ENCODE results near the gene ANXA5.

ANXA5 gene

GRCh38 chr4:121696170-121696580, 605 bp downstream of the ANXA5 start:
- H3K9me3 Mint-ChIP-seq: no peaks in the 10 kb centered on the region
- peaks cover 29% of the 10 kb centered on the region for H3K27me3 Mint-ChIP-seq
- DNase-seq (peak in 1 of 2 donors; percentile 66), ATAC-seq (peak; percentile 61)
- peaks cover 38% of the 10 kb centered on the region for H3K4me1 Mint-ChIP-seq
- peak overlapping the region; percentile 95 to 99 for H3K4me3 Mint-ChIP-seq
- H3K27ac Mint-ChIP-seq: peak overlapping the region; percentile 95 to 97

DNA sequence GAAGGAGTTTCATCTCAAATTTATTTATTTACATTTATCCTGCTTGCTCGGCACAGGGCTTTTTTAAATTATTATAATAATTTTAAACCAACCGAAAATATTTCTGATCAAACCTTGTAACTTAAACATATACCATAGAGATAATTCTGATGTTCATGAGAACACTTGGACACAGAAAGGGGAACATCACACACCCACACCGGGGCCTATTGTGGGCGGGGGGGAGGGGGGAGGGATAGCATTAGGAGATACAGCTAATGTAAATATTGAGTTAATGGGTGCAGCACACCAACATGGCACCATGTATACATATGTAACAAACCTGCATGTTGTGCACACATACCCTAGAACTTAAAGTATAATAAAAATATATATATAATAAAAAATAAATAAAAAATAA, 2.9 kb downstream of the ANXA5 start:
- no peaks in the 10 kb centered on the region for H3K9me3 Mint-ChIP-seq
- peaks cover 38% of the 10 kb centered on the region for H3K4me1 Mint-ChIP-seq
- no peak overlapping the region for H3K27ac Mint-ChIP-seq
- DNase-seq (no peak), ATAC-seq (no peak)
- no peak overlapping the region for H3K4me3 Mint-ChIP-seq
- peaks cover 13% of the 10 kb centered on the region for H3K27me3 Mint-ChIP-seq

DNA sequence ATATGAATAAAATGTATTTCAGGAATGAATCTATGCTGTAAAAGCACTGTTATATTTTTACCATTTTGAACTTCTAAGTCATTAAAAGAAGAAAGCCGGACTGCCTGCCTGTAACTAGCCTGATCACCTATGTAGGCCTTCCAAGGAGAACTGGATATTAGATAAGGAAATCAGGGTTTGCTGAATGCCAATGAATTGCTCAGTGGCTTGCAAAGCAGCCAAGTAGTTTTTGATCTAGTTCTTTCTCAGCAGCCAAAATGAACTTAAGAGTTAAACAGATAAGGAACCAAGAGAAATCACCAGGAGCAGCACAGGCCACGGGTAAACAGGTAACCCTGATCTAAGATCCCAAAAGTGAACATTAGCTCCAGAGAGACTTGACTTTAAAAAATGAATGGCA, 3.3 kb downstream of the ANXA5 start:
- Mint-ChIP-seq H3K27me3 (peaks cover 9% of the 10 kb centered on the region), H3K4me3 (no peak overlapping the region), H3K9me3 (no peaks in the 10 kb centered on the region), H3K27ac (no peak overlapping the region), H3K4me1 (peaks cover 38% of the 10 kb centered on the region)
- DNase-seq (no peak), ATAC-seq (no peak)

DNA sequence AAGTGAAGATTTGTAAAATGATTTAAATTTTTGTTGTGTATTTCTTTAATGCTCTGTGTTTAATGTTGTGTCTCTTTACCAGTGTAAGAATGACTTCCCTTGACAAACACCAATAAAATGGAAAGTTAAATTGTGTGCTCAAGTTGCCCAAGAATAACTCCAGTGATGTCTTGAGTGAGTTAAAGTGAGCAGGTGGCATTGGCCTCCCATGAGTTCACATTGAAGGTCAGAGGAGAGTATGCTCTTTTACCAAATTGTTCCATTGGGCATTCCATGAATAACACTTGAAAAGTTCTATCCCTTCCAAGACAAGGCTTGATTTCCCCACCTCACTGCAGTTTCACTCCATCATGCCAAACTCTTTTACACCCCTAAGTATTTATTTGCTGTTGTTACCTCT, 4.5 kb downstream of the ANXA5 start:
- no peak overlapping the region for H3K27ac Mint-ChIP-seq
- DNase-seq (no peak), ATAC-seq (no peak)
- H3K27me3 Mint-ChIP-seq: no peaks in the 10 kb centered on the region
- peaks cover 30% of the 10 kb centered on the region for H3K4me1 Mint-ChIP-seq
- no peaks in the 10 kb centered on the region for H3K9me3 Mint-ChIP-seq
- no peak overlapping the region for H3K4me3 Mint-ChIP-seq

DNA sequence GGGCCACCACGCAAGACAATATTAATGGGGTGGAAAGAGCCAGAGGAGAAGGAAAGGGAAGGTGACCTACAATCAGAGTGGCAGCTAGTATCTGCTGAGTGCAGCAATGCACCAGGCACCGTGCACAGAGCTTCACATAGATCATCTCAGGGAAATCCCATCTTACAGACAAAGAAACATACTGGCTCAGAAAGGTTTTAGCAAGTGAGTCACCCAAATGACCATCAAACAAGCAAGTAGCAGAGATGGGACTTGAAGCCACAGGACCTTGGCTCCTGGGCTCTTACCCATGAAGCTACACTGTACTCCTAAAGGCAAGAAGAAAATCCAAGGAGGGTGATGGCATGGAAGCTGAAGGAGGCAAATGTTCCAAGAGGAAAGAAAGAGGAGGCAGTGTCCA, 6.8 kb downstream of the ANXA5 start:
- peak; percentile 27 for ATAC-seq
- Mint-ChIP-seq H3K9me3 (no peaks in the 10 kb centered on the region), H3K4me1 (peaks cover 19% of the 10 kb centered on the region), H3K27ac (no peak overlapping the region), H3K4me3 (no peak overlapping the region), H3K27me3 (no peaks in the 10 kb centered on the region)
- DNase-seq: no peak

DNA sequence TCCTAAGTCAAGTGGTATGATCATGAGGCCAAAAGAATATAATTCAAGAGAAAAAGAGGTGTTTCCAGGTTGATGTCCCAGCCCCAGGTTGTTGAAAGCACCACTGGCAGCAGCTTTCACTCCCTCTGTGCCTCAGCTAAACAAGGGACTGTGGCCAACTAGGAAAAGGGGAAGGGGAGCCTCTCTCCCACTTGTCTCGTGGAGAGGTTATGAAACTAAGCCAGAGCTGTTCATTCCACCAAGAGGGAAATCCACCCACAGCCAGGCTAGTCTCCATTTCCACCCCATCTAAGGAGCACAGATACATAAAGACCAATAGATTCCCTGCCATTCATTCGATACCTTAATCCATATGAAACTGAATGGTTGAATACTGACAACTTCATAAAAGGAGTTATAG, 8.1 kb downstream of the ANXA5 start:
- DNase-seq (no peak), ATAC-seq (no peak)
- Mint-ChIP-seq H3K9me3 (no peaks in the 10 kb centered on the region), H3K27ac (no peak overlapping the region), H3K4me3 (no peak overlapping the region), H3K4me1 (peaks cover 14% of the 10 kb centered on the region), H3K27me3 (no peaks in the 10 kb centered on the region)

GRCh38 chr4:121688261-121688660, 8.5 kb downstream of the ANXA5 start:
- DNase-seq (no peak), ATAC-seq (no peak)
- Mint-ChIP-seq H3K27me3 (no peaks in the 10 kb centered on the region), H3K9me3 (no peaks in the 10 kb centered on the region), H3K4me3 (no peak overlapping the region), H3K4me1 (peaks cover 14% of the 10 kb centered on the region), H3K27ac (no peak overlapping the region)

GRCh38 chr4:121686255-121686654, 10.5 kb downstream of the ANXA5 start:
- H3K27me3 Mint-ChIP-seq: no peaks in the 10 kb centered on the region
- H3K27ac Mint-ChIP-seq: no peak overlapping the region
- H3K4me3 Mint-ChIP-seq: no peak overlapping the region
- no peak for ATAC-seq
- H3K4me1 Mint-ChIP-seq: no peaks in the 10 kb centered on the region
- H3K9me3 Mint-ChIP-seq: no peaks in the 10 kb centered on the region
- DNase-seq: no peak

DNA sequence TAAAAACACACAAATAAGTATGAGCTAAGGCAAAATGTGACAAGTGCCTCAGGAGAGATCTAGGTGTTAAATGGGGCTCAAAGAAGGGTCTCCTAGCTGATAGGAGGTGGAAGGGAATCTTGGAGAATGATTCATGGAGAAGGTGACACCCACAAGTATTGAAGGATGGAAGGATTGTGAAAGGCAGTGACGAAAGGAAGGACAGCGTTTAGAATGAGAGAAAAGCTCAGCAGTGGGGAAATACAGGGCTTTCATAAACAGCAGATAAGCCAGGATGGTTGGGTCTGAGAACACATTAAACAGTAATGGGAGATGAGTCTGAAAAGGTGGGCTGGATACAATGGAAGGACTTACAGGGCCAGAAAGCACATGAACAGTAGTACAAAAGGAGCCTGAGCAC, 11.5 kb downstream of the ANXA5 start:
- no peak for DNase-seq
- no peak overlapping the region for H3K27ac Mint-ChIP-seq
- H3K9me3 Mint-ChIP-seq: no peaks in the 10 kb centered on the region
- no peak overlapping the region for H3K4me3 Mint-ChIP-seq
- H3K4me1 Mint-ChIP-seq: no peaks in the 10 kb centered on the region
- no peaks in the 10 kb centered on the region for H3K27me3 Mint-ChIP-seq
- ATAC-seq: no peak

DNA sequence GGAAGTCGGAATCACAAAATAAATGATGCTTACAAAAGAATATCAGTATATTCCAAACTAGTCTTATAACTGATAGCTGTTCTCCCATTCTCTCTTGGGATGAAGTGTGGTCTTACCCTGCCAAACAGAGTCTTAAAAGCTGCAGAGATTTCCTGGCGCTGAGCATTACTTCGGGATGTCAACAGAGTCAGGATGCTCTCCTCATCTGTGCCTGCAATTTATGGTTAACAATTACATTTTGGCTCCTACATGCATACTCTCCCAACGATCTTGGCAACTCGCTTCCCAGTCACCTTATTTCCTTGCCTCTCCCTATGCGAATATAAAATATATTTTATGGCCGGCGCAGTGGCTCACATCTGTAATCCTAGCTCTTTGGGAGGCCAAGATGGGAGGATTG, 12.2 kb downstream of the ANXA5 start:
- Mint-ChIP-seq H3K4me3 (no peak overlapping the region), H3K4me1 (no peaks in the 10 kb centered on the region), H3K27me3 (no peaks in the 10 kb centered on the region), H3K27ac (no peak overlapping the region), H3K9me3 (no peaks in the 10 kb centered on the region)
- ATAC-seq (no peak), DNase-seq (no peak)

DNA sequence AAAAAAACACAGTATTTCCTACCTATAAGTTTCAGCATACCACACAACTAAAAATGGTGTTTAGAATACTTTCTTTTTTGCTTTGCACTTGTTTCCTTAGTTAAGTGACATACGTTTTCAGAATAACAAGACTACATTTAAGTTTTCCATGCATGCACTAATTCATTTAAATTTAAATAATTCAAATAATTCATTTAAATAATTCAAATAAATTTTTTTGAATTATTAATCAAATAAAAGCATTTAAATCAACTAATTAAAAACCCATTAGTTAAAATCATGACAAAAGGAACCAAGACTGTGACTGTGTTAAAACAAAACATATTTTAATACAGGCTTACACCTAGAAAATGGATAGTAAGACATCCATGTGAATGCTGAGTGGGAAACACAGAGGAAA, 12.8 kb downstream of the ANXA5 start:
- Mint-ChIP-seq H3K4me3 (no peak overlapping the region), H3K27me3 (no peaks in the 10 kb centered on the region), H3K4me1 (no peaks in the 10 kb centered on the region), H3K27ac (no peak overlapping the region), H3K9me3 (no peaks in the 10 kb centered on the region)
- ATAC-seq: no peak
- no peak for DNase-seq

- no peaks in the 10 kb centered on the region for H3K27me3 Mint-ChIP-seq
- ATAC-seq (no peak), DNase-seq (no peak)
- H3K27ac Mint-ChIP-seq: no peak overlapping the region
- H3K4me1 Mint-ChIP-seq: peaks cover 5% of the 10 kb centered on the region
- no peaks in the 10 kb centered on the region for H3K9me3 Mint-ChIP-seq
- H3K4me3 Mint-ChIP-seq: no peak overlapping the region
Measured at GRCh38 chr4:121680571-121680970, 16.2 kb downstream of the ANXA5 start.

GRCh38 chr4:121679951-121680350, 16.8 kb downstream of the ANXA5 start:
- no peaks in the 10 kb centered on the region for H3K27me3 Mint-ChIP-seq
- H3K27ac Mint-ChIP-seq: no peak overlapping the region
- peaks cover 5% of the 10 kb centered on the region for H3K4me1 Mint-ChIP-seq
- no peak overlapping the region for H3K4me3 Mint-ChIP-seq
- no peaks in the 10 kb centered on the region for H3K9me3 Mint-ChIP-seq
- ATAC-seq (no peak), DNase-seq (no peak)

DNA sequence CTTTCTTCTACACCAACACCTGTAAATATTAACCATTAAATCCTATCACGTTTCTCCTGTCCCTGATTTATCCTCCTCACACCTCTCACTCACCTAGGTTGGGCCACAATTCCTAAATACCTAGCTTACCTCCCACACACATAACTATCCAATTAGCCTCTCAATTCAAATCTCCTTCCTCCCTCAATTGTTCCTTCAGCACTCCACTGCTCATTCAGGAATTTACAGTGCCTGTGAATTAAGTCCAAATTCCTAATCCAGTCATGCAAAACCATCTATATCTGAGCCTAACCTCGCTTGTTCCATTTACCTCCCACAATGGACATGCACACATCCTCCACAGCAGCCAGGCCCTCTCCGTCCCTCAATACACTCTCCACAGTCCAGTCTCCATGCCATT, 17.5 kb downstream of the ANXA5 start:
- Mint-ChIP-seq H3K27me3 (no peaks in the 10 kb centered on the region), H3K4me1 (peaks cover 5% of the 10 kb centered on the region), H3K4me3 (no peak overlapping the region), H3K9me3 (no peaks in the 10 kb centered on the region), H3K27ac (no peak overlapping the region)
- no peak for DNase-seq
- no peak for ATAC-seq

- Mint-ChIP-seq H3K4me1 (peaks cover 5% of the 10 kb centered on the region), H3K27me3 (no peaks in the 10 kb centered on the region)
- no peak for ATAC-seq
Measured at GRCh38 chr4:121677524-121677923, 19.3 kb downstream of the ANXA5 start.

DNA sequence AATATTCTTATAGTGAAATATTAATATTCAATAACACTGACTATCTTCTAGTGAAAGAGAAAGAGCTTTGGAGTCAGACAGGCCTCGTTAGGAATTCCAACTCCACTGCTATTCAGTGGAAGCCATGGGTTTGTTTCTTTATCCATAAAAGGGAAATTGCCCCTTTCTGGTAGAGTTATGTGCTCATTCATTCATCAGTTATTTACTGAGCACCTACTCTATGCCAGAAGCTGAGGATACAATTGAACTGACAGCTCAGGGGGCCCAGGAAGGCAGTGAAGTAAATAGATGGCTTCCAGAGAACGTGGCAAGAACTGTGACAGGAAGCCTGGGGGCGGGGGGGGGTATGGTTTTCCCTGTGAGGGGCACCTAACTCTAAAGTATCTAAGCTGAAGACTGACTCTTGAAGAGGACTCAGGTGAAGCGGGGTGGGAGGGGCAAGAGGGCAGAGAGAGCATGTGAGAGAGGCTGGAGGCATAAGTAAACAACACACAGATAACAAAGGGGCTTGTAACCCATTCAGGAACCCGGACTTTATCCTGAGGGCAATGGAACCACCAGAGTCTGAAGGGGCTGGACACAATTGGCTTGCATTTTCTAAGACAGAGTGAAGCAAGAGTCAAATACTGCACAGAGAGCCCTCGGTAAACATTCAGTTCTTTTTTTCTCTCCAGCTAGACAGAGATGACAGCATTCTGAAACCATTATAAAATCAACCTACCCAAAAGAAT, 20.3 kb downstream of the ANXA5 start:
- Mint-ChIP-seq H3K27me3 (no peaks in the 10 kb centered on the region), H3K4me3 (no peak overlapping the region), H3K27ac (no peak overlapping the region), H3K4me1 (peaks cover 5% of the 10 kb centered on the region), H3K9me3 (no peaks in the 10 kb centered on the region)
- DNase-seq (no peak), ATAC-seq (no peak)

More at GRCh38 chr4:121677524-121677923, 19.3 kb downstream of the ANXA5 start:
- H3K4me3 Mint-ChIP-seq: no peak overlapping the region
- DNase-seq: no peak
- H3K9me3 Mint-ChIP-seq: no peaks in the 10 kb centered on the region
- H3K27ac Mint-ChIP-seq: no peak overlapping the region

DNA sequence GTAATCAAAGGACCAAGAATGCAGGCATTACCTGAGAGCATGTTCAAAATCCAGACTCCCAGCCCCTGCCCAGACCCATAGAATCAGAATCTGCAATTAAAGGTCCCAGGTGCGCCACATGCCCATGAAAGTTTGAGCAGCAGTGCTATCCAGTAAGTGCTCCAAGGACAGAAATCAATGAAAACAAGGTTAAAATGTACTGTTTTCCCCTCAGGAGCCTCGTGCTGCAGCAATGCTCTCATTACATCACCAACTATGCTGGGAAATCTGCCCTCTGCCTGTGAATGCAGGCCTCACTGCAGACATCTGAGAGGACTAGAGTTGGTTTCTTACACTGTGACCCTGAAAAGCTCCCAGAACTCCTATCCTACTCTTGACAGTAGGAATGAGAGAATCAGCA, 21.1 kb downstream of the ANXA5 start:
- Mint-ChIP-seq H3K27ac (no peak overlapping the region), H3K9me3 (no peaks in the 10 kb centered on the region), H3K4me1 (peaks cover 5% of the 10 kb centered on the region), H3K27me3 (no peaks in the 10 kb centered on the region), H3K4me3 (no peak overlapping the region)
- ATAC-seq: no peak
- DNase-seq: no peak

Measured in stimulated activated naive CD8-positive, alpha-beta T cell treated with anti-CD3 and anti-CD28 coated beads, Interleukin-15, amount 100 ng/mL, for 72 hours (primary cell).